AG10803 (cell line): ENCODE results near the gene GAL3ST2.
"Not testable (repeated sequence)": the region's sequence is repeated elsewhere in the genome, so short reads cannot be mapped to it uniquely, and the experiment has no call there.

Experiments
- DNase-seq: peaks from one replicate; pipeline ENCODE4 v3.0.0; 2010; ENCODE audit warnings: low read depth
- H3K4me3 ChIP-seq: 2 replicates; pipeline ENCODE4 v1.5.1; 2011; ENCODE audit warnings: mild to moderate bottlenecking, low read length, control low read depth
- CTCF ChIP-seq: conservative IDR thresholded peaks from 2 replicates; pipeline ENCODE4 v1.5.1; 2011; ENCODE audit warnings: mild to moderate bottlenecking, low read length, control low read depth, inconsistent platforms

GAL3ST2 gene

GRCh38 chr2:241801611-241802420, 25.2 kb downstream of the GAL3ST2 start:
- no peak for DNase-seq
- H3K4me3 ChIP-seq = no peak overlapping the region

GRCh38 chr2:241802421-241803318, 26.0 kb downstream of the GAL3ST2 start:
- H3K4me3 ChIP-seq = no peak overlapping the region
- no peak for DNase-seq
- no peak for TF ChIP-seq CTCF

More at GRCh38 chr2:241801611-241802420, 25.2 kb downstream of the GAL3ST2 start:
- TF ChIP-seq CTCF = no peak

DNA sequence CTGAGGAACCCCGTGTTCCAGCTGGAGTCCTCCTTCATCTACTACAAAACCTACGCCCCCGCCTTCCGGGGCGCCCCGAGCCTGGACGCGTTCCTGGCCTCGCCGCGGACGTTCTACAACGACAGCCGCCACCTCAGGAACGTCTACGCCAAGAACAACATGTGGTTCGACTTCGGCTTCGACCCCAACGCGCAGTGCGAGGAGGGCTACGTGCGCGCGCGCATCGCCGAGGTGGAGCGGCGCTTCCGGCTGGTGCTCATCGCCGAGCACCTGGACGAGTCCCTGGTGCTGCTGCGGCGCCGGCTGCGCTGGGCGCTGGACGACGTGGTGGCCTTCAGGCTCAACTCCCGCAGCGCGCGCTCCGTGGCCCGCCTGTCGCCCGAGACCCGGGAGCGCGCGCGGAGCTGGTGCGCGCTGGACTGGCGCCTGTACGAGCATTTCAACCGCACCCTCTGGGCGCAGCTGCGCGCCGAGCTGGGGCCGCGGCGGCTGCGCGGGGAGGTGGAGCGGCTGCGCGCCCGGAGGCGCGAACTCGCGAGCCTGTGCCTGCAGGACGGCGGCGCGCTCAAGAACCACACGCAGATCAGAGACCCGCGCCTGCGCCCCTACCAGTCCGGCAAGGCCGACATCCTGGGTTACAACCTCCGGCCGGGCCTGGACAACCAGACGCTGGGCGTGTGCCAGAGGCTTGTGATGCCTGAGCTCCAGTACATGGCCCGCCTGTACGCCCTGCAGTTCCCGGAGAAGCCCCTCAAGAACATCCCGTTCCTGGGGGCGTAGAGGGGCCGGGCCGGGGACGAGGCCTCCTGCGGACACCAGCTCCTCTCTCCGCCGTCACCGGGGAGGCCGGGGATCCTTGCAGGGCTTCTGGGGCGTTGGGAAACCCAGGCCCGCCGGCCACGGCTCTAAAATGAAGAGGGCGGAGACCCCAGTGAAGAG, 27.0 kb downstream of the GAL3ST2 start:
- H3K4me3 ChIP-seq = peak overlapping the region; percentile 50
- no peak for TF ChIP-seq CTCF
- DNase-seq = peak; percentile 25

DNA sequence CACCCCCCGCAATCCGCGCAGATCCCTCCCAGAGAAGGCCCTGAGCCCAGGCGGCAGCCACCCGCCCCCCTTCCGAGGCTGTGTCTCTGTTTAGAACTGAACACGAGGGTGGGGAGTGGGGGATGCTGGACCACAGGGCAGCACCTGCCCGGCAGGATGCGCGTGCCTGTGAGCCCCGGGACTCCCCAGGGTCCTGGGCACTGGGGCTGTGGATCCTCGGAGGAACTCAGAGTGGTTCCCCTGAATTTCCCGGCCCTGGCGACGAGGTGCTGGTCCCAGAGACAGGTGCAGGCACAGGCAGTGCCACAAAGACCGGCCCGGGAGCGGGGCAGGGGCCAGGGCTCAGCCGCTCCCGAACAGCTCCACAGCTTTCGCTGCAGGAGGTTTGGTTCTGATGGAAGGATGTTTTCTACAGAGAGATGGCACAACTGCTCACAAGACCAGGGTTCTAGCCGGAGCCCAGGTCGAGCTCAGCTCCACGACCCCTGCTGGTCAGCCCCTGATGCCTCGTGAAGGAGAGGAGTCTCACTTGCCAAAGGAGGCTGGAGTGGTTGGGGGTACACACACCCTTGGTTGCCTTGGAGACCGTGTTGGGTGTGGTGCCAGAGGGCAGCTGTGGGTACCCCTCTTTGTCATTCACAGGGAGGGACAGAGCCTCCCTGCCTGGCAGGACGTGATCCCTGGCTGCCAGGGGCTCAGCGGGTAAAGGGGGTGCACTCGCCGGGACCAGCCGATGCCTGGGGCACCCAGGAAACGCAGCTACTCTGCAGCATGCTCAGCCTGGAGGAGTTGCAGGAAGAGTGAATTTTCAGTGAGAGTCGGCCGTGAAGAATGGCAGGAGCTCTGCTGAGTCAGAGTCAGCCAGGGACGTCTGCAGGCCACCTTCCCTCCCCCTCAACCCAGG, 28.0 kb downstream of the GAL3ST2 start:
- no peak overlapping the region for H3K4me3 ChIP-seq
- DNase-seq = peak; percentile 8
- no peak for TF ChIP-seq CTCF

DNA sequence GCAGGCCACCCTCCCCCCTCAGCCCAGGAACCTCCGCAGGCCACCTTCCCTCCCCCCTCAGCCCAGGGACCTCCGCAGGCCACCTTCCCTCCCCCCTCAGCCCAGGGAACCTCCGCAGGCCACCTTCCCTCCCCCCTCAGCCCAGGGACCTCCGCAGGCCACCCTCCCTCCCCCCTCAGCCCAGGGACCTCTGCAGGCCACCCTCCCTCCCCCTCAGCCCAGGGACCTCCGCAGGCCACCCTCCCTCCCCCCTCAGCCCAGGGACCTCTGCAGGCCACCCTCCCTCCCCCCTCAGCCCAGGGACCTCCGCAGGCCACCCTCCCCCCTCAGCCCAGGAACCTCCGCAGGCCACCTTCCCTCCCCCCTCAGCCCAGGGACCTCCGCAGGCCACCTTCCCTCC, 29.6 kb downstream of the GAL3ST2 start:
- not testable (repeated sequence) for H3K4me3 ChIP-seq, DNase-seq

DNA sequence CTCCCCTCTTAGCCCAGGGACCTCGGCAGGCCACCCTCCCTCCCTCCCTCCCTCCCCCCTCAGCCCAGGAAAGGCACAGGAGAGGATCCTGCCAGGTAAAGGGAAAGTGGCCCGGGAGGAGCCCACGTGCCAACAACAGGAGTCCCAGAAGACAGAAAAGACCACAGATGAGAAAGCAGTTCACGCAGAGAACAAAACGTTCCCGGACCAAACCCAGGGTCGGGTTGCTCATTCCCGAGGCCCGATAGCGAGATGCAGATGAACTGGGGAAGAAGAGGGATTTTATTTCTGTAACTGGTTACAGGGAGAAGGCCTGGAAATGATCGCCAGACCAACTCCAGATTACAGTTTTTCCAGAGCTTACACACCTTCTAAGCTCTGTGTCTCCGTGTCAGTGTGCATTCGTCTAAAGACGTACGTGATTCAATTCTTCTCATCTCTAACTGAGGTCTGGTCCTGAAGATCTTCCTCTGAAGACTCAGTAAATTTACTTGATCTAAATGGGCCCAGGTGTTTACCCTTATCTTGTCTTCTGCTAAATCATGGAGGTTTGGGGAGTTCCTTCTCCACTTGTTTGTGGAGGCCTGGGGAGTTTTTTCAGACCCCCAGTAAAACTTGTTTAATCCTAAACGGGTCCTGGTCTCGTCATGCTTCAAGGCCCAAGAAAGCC, 31.6 kb downstream of the GAL3ST2 start:
- DNase-seq = no peak
- no peak overlapping the region for H3K4me3 ChIP-seq
- no peak for TF ChIP-seq CTCF
